ENCODE measurements around the gene NFIX.

The NFIX gene

DNA sequence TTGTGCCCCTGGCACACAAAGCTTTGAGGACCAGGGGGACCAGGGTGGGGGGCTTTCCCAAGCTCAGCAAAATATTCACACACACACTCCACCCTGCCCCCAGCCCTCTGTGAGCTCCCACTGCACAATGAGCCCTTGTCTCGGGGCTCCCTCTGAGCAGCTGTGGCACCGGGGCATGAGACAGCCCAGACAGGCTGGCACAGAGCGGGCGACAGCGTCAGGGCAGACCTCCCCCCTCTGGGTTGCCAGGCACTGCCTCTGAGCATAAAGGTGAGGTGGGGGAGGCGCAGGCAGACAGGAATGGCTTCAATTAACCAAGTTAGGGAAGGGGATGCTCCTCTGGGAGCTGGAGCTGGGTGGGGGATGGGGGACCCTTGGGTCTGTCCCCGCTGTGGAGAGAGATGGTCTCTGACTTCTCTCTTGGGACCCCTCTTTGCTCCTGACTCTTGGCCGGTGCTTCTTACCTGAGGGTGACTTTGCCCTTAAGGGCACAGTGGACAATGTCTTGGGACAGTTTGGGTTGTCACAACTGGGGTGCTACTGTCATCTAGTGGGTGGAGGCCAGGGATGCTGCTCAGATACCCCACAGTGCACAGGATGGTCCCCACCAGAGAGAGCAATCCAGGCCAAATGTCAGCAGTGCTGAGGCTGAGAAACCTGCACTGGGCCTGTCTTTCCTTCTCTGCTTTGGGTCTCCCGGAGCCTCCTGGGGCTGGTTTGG, 77.1 kb downstream of the NFIX start:
- no peak for DNase-seq (ENCODE audit: low read depth, low spot score)

DNA sequence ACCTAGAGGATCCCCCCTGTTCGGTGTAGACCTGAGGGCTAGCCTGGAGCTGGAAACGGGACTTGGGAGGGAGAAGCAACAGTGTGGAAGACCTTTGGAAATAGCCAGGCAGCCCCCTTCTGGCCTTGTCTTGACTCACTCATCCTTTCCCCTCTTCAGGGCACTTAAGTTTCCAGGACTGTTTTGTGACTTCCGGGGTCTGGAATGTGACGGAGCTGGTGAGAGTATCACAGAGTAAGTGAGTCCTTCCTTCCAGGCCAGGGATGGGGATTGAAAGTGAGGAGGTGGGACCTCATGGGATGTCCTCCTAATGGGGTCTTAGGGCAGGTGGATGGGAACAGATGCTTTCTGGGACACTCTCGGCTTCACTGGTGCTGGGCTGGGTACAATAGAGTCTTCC, 78.0 kb downstream of the NFIX start:
- no peak for DNase-seq (ENCODE audit: low read depth, low spot score)

DNA sequence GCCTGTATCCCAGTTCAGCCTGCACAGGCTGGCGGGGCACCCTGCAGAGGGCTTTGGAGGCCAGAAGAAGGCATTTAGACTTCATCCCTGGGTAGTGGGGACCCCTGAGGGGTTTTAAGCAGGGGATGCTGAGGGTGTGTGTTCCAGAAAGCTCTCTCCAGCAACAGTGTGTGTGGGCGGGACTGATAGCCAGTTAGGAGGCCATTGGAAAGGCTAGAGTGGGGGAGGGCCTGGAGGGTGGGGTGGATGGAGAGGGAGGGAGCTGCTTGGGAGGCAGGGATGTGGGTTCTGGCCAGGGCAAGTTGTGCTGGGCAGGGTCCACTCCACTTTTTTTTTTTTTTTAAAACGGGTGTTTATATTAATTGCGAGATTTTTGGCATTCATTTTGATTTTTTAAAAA, 79.1 kb downstream of the NFIX start:
- DNase-seq (ENCODE audit: low read depth, low spot score): no peak

GRCh38 chr19:13076320-13076719, 81.0 kb downstream of the NFIX start:
- DNase-seq (ENCODE audit: low read depth, low spot score): no peak

- no peak for DNase-seq (ENCODE audit: low read depth, low spot score)
Measured at GRCh38 chr19:13076787-13077186, 81.5 kb downstream of the NFIX start.

GRCh38 chr19:13077240-13077639, 82.0 kb downstream of the NFIX start:
- no peak for DNase-seq (ENCODE audit: low read depth, low spot score)

DNA sequence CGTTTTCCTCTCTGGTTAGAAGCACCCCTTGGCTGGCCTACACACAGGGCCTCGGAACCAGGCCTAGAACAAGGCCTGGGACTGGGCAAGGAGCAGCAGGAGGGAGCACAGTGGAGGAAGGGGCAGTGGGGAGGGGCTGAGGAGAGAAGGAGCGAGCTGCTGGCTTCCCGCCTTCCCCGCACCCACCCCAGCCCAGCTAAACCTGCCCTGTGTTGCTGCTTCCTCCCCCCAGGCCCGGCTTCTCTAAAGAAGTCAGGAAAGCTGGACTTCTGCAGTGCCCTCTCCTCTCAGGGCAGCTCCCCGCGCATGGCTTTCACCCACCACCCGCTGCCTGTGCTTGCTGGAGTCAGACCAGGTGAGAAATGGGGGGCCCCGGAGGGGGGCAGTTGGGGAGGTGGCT, 83.1 kb downstream of the NFIX start:
- no peak for DNase-seq (ENCODE audit: low read depth, low spot score)

DNA sequence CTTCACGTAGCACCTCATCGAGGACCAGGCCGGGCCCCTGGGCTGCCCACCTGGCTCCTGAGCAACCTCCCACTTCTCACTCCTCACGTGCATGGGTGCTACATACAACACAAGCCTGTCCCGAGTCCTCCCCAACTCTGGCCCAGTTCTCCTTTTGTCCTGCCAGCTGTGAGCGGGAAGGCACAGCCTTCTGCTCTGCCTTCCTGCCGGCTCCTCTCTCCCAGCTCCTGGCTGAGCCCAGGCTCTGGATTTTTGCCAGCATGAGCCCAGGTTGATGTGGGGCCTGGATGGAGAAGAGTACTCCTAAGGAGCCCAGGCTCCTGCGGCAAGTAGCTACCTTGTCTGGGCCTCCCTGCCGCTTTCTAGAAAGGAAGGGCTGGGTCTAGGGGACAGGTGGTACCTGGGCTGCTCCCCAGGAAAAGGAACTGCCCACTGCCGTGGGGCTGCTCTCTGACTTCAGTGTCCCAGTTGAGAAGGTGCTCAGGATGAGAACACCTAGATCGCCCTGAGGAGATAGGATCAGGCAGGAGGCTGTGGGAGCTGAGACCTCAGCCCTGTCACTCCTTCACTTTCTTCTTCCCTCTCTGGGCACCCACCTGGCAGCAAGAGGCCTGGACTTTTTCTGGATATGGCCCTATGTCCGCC, 83.7 kb downstream of the NFIX start:
- no peak for DNase-seq (ENCODE audit: low read depth, low spot score)

- no peak for DNase-seq (ENCODE audit: low read depth, low spot score)
Measured at GRCh38 chr19:13079542-13079986, 84.3 kb downstream of the NFIX start.

DNA sequence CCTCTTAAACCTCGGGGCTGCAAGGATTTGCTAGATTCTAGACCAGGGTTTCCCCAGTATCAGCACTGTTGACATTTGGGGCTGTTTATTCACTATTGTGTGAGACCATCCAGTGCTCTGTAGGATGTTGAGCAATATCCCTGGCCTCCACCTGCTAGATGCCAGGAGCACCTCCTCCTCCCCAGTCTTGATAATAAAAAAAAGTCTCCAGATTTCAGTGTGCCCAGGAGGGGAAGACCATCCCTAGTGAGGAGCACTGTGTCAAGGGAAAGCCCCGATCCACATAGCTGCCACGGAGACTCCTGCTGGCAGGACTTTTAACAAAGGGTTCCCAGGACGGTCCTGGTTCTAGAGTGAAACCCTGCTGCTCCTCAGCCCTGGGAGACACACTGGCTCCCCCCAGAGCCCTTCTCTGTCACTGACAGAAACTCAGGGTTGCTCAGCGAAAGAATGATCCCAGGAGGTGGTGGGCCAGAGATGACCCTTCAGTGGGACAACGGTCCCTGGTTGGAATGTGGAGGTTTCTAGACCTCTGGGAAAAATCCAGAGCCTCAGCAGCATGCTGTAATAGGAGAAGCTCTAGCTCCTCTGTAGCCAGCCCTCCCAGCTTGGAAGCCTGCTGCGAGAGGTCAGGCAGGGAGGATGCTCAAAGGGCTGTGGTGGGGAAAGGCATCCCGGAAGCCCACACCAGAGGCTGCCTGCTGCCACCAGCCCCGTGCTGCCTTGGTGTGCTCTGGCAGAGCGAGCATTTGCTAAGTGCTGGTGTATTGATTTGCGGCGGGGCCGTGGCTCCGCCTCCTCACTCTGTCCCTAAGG, 87.1 kb downstream of the NFIX start:
- no peak for DNase-seq (ENCODE audit: low read depth, low spot score)

GRCh38 chr19:13083008-13083404, 87.7 kb downstream of the NFIX start:
- no peak for DNase-seq (ENCODE audit: low read depth, low spot score)

DNA sequence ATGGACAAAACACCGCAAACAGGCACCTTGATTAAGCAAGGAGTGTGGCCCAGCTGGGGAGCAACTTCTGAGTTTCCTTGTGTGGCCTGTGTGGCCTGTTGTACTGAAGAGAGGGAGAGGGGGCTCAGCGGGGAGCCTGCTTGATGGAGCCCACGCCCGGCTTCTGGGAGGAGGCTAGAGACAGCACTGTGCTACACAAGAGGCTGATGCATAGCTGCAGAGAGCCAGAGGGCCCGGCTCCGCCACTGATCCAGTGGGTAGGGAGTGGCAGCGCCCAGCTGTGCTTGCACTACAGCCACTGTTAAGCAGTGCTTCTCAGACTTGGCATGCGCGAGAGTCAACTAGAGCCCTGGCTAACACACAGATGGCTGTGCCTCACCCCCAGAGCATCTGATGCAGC, 88.4 kb downstream of the NFIX start:
- DNase-seq (ENCODE audit: low read depth, low spot score): no peak

DNA sequence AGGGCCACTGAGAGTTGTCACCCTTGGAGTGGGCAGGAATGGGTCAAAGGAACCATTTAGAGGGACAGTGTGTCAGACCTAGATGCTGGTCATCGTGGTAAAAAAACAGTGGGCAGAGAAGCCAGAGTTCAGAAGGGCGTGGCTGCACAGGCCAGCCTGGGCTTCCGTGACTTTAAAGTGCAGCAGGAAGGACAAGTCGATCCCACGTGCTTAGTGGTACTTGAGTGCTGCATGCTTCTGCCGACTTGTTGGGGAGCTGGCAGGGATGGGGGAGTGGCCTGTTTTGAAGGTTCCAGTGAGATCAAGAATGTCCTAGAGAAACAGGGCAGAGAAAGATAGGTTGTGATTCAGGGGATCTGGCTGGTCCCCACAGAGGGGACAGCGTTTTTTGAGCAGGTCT, 90.4 kb downstream of the NFIX start:
- DNase-seq (ENCODE audit: low read depth, low spot score): no peak

DNA sequence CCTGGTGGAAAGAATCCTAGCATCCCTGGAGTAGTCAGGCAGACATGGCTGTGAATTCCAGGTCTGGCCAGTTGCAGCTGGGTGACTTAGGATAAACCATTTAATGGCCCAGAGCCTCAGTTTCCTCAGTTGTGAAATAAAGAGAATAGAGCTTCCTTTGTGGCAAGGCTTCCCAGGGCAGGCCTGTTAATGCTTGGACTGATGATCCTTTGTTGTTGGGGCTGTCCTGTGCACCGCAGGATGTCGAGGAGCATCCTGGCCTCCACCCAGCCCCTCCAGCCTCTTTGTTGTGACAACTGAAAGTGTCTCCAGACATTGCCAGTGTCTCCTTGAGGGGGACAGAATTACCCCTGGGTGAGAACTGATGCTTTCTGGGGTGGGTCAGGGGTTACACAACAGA, 91.1 kb downstream of the NFIX start:
- DNase-seq (ENCODE audit: low read depth, low spot score): no peak

GRCh38 chr19:13087295-13087694, 92.0 kb downstream of the NFIX start:
- DNase-seq (ENCODE audit: low read depth, low spot score): no peak

DNA sequence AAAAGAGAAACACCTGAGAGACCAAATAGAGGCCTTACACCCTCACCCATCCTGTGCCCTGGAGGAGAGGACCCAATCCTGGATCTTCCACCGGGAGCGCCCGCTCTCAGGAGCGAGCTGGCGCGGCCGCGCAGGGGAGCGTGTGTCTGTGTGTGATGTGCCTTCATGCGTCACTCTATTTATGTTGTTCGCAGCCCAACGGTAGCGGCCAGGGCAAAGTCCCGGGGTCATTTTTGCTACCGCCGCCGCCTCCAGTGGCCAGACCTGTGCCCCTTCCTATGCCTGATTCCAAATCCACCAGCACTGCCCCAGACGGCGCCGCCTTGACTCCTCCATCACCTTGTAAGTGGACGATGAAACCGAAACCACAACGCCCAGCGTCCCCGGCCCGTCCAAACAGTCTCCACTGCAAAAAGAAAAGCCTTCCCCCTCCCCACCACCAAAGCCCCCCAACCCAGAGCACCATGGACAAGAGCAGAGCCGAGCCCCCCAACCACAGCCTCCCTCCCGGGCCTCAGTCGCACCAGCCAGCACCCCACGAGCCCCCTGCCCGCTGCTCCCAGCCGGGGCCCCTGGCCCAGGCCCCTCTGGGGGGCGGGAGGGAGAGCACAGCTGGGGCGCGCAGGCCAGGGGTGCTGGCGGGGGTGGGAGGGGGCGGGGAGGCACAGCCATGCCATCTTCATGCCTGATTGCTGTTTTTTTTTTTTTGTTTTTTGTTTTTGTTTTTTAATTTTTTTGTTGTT, 92.7 kb downstream of the NFIX start:
- DNase-seq (ENCODE audit: low read depth, low spot score): no peak

DNA sequence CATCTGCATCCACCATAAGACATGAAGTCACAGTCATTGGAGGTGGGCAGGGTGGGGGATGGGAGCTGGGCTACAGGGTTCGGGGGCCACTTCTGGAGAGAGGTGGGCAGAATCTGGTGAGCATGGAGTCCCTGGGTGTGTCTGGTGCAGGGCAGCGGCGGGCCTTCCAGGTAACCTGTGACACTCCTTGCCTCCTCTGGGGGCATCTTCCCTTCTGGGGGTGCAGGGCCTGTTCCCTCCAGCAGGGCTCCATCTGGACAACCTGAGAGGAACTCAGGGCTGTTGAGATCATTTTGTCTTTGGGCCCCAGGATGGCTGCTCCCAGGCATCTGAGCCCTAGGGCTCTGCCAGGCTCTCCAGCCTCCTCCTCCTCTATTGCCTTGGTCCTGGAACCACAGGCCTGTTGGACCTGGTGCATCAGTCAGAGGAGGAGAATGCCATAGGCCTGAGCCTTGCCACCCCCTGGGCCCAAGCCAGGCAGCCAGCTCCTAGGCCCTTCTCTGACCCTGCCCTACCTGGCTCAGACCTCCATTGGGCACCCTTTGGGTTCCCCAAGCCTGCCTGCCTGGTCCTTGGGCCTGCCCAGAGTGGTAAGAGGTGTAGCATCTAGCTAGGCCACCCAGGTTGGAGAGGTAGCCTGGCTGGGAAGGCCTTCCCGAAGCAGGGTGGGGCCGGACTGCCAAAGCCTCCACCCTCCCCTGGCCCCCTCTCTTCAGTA, 94.0 kb downstream of the NFIX start:
- DNase-seq (ENCODE audit: low read depth, low spot score): no peak

GRCh38 chr19:13089857-13090507, 94.7 kb downstream of the NFIX start:
- DNase-seq (ENCODE audit: low read depth, low spot score): no peak

DNA sequence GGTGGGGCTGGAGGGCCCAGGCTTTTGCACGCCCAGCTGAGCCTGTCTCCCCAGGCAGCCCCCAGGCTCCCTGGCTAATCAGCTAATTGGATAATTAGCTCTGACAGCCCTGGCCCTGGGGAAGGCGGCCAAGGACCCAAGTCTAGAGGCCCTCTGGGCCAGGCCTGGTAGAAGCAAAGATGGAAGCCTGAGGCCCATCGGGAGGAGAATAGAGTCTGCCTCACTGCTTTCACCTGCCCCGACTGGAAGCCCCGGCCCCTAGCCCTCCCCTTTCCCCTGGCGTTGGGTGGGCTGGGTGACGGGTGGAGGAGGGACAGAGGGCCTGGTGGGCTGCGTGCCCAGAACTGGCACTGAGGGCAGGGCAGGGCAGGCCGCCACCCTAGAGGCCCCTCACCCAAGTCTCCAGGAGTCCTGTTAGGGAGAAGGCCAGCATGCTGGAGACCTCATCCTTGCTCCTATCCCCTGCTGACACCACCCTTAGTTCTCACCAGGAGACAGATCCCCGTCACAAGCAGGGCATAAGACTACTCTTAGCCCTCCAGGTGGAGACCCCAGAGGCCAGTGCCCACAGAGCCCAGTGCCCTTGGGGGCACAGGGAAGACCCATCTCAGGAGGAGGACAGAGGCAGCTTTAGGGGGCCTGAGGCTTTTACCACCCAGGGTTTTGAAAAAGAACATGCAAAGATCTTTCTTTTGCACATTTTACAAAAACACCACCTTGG, 95.4 kb downstream of the NFIX start:
- DNase-seq (ENCODE audit: low read depth, low spot score): no peak
